GM12874 (cell line): ENCODE measurements around the gene RITA1.

ENCODE experiments used
- TF ChIP-seq, protein P1 (sequence below): IDR thresholded peaks from 2 replicates; pipeline ENCODE4 v1.5.1; 2011; ENCODE audit warnings: low read depth, mild to moderate bottlenecking, control low read depth, low read length, moderate library complexity; ENCODE audit not compliant: insufficient read depth

The RITA1 gene

GRCh38 chr12:113231235-113232088, 45.9 kb downstream of the RITA1 start:
- TF ChIP-seq, protein P1, sequence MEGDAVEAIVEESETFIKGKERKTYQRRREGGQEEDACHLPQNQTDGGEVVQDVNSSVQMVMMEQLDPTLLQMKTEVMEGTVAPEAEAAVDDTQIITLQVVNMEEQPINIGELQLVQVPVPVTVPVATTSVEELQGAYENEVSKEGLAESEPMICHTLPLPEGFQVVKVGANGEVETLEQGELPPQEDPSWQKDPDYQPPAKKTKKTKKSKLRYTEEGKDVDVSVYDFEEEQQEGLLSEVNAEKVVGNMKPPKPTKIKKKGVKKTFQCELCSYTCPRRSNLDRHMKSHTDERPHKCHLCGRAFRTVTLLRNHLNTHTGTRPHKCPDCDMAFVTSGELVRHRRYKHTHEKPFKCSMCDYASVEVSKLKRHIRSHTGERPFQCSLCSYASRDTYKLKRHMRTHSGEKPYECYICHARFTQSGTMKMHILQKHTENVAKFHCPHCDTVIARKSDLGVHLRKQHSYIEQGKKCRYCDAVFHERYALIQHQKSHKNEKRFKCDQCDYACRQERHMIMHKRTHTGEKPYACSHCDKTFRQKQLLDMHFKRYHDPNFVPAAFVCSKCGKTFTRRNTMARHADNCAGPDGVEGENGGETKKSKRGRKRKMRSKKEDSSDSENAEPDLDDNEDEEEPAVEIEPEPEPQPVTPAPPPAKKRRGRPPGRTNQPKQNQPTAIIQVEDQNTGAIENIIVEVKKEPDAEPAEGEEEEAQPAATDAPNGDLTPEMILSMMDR: no peak

- TF ChIP-seq, protein P1: no peak
These were observed 46.7 kb downstream of the RITA1 start for GRCh38 chr12:113232089-113232839.

GRCh38 chr12:113232840-113233585, 47.5 kb downstream of the RITA1 start:
- TF ChIP-seq, protein P1: peak; percentile 51

DNA sequence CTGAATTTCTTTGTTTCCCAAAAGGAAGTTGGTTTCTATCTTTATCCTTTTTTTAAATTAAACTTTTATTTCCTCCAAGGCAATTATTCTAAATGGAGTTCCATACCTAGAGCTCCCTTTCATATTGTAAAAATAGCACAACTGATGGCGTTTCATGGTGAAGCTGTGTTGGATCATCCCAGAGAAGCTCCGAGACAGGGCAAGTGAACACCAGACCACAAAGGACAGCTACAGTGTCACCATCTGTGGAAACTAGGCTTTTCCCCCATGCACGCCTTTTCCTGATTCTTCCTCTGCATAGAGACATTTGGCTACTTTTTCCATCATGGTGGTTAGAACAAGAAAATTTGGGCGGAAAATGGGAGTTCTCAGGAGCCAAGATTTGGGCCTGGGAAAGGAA, 48.4 kb downstream of the RITA1 start:
- TF ChIP-seq, protein P1: no peak

- TF ChIP-seq, protein P1: no peak
These were observed 49.0 kb downstream of the RITA1 start for GRCh38 chr12:113234483-113234882.

DNA sequence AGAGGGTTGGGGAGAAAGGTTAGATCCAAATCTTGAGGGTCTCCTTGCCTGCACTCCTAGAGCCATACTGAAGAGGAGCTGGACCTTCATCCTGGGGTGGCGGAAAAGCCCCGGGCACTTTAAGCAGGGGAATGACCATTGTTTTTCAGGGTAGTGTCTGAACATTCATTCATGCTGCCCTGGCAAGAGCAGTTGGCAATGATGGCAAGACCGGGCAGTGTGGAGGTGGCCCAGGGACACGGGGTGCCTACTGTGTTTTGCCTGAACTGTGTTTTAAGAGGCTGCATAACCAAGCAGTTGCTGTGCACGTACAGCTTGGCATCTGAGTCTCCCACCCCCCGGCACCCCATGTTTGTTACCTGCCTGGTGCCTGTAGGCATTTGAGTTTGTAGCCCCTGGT, 50.5 kb downstream of the RITA1 start:
- TF ChIP-seq, protein P1: no peak
